Common myeloid progenitor, CD34-positive (primary cell): ENCODE data around the gene KANSL3.
"Not testable (repeated sequence)": the region's sequence is repeated elsewhere in the genome, so short reads cannot be mapped to it uniquely, and the experiment has no call there.

Experiments used
- CTCF ChIA-PET: fragments of 350-600 bp; sonication (Branson Sonifier 250); formaldehyde crosslinking; loops from one replicate; lab custom pipeline; 2021; ENCODE audit warnings: antibody characterized with exemption; lab: Charles Lee
- POLR2A ChIA-PET: fragments of 350-600 bp; sonication (Branson Sonifier 250); formaldehyde crosslinking; loops from one replicate; lab custom pipeline; 2021; ENCODE audit warnings: antibody characterized with exemption; lab: Charles Lee
- DNase-seq, 3 donors: peaks; one replicate each; pipeline versions ENCODE4 v3.0.0 to v3.0.0-alpha.2; 2013
- H3K27ac ChIP-seq, 2 experiments: 1 replicate in 1 of 2; 2 replicates in 1 of 2; pipeline ENCODE4 v1.7.0; 2013; ENCODE audit warnings: inconsistent platforms in 2 of 2, low read length in 2 of 2, mild to moderate bottlenecking in 2 of 2, low read depth in 1 of 2, moderate library complexity in 1 of 2; ENCODE audit not compliant: severe bottlenecking in 2 of 2, insufficient read depth in 1 of 2, poor library complexity in 1 of 2
- H3K27me3 ChIP-seq, 5 experiments: replicated peaks in 2 of 5; 1 replicate in 3 of 5; 2 replicates in 2 of 5; pipeline versions ENCODE4 v1.6.1 to v1.7.0; 2013; ENCODE audit warnings: low read length in 4 of 5, mild to moderate bottlenecking in 2 of 5, moderate library complexity in 2 of 5, inconsistent platforms in 1 of 5; ENCODE audit not compliant: insufficient read depth in 5 of 5, control insufficient read depth in 4 of 5
- H3K36me3 ChIP-seq, 4 experiments: 1 replicate in 2 of 4; 2 replicates in 2 of 4; pipeline versions ENCODE4 v1.6.1 to v1.7.0; 2013; ENCODE audit warnings: low read length in 3 of 4, control low read depth in 1 of 4, mild to moderate bottlenecking in 1 of 4; ENCODE audit not compliant: control insufficient read depth in 4 of 4, insufficient read depth in 4 of 4
- H3K4me1 ChIP-seq, 4 experiments: 1 replicate in 3 of 4; 2 replicates in 1 of 4; pipeline versions ENCODE4 v1.6.1 to v1.7.1; 2013; ENCODE audit warnings: low read length in 3 of 4, mild to moderate bottlenecking in 3 of 4, control low read depth in 1 of 4, inconsistent platforms in 1 of 4, moderate library complexity in 1 of 4; ENCODE audit not compliant: control insufficient read depth in 4 of 4, insufficient read depth in 4 of 4; ENCODE audit errors: control extremely low read depth in 1 of 4
- H3K4me3 ChIP-seq, 7 experiments: 1 replicate in 4 of 7; 2 replicates in 3 of 7; pipeline versions ENCODE4 v1.5.1 to v1.7.0; 2013; ENCODE audit warnings: mild to moderate bottlenecking in 7 of 7, low read length in 6 of 7, moderate library complexity in 6 of 7, inconsistent platforms in 2 of 7, low read depth in 2 of 7, control low read depth in 1 of 7; ENCODE audit not compliant: insufficient read depth in 4 of 7, control insufficient read depth in 1 of 7; ENCODE audit errors: extremely low read depth in 1 of 7
- H3K9me3 ChIP-seq, 5 experiments: 1 replicate in 4 of 5; 2 replicates in 1 of 5; pipeline versions ENCODE4 v1.6.1 to v1.7.1; 2013; ENCODE audit warnings: low read length in 4 of 5, mild to moderate bottlenecking in 2 of 5, inconsistent platforms in 1 of 5, low read depth in 1 of 5, moderate library complexity in 1 of 5; ENCODE audit not compliant: control insufficient read depth in 4 of 5, insufficient read depth in 2 of 5; ENCODE audit errors: control extremely low read depth in 1 of 5
- whole genome bisulfite sequencing: methylation state at CpG from one replicate; pipeline ENCODE4 v1.1.5; 2013; ENCODE audit not compliant: insufficient coverage; 5-methylcytosine and 5-hydroxymethylcytosine counted together

The KANSL3 gene

GRCh38 chr2:96681540-96681939, 43.4 kb upstream of the KANSL3 start:
- Histone ChIP-seq H3K36me3 (no peaks in the 10 kb centered on the region), H3K4me3 (no peak overlapping the region), H3K27me3 (no peaks in the 10 kb centered on the region), H3K4me1 (no peaks in the 10 kb centered on the region), H3K27ac (no peak overlapping the region), H3K9me3 (no peaks in the 10 kb centered on the region)
- 93% methylated on average over 3 of the region's 4 CpGs for WGBS
- POLR2A ChIA-PET = no interaction called here
- no peak for DNase-seq
- CTCF ChIA-PET = no interaction called here

DNA sequence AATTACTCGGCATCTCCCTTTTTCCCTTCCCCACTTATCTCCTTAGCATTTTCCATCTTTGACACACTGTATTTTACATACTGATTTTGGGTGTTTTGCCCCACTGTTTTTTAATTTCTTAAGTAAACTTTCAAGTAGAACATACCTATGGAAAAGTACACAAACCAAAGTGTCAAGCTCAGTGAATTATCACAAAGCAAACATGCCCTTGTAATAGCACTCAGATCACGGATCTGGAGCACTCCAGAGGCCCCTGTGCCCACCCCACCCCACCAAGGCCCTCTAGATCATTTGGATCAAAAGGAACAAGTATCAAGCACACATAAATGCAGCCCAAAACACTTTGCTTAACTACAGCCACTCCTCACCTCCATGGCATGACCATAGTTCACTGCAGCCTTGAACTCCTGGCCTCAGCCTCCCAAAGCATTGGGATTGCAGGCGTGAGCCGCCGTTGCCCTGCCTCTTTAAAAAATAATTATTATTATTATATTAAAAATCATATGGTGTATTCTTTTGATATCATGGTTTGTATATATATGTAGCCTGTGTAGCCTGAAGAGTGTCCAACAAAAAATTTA, 42.5 kb upstream of the KANSL3 start:
- POLR2A ChIA-PET = no interaction called here
- CTCF ChIA-PET = no interaction called here
- no peak overlapping the region for H3K4me3 ChIP-seq
- H3K36me3 ChIP-seq = no peaks in the 10 kb centered on the region
- no peaks in the 10 kb centered on the region for H3K9me3 ChIP-seq
- WGBS = 83% methylated on average over 2 of the region's 5 CpGs
- H3K27ac ChIP-seq = no peak overlapping the region
- peaks cover 0 to 5% (median 0%) of the 10 kb centered on the region in 4 experiments for H3K4me1 ChIP-seq
- no peaks in the 10 kb centered on the region for H3K27me3 ChIP-seq
- DNase-seq = no peak

DNA sequence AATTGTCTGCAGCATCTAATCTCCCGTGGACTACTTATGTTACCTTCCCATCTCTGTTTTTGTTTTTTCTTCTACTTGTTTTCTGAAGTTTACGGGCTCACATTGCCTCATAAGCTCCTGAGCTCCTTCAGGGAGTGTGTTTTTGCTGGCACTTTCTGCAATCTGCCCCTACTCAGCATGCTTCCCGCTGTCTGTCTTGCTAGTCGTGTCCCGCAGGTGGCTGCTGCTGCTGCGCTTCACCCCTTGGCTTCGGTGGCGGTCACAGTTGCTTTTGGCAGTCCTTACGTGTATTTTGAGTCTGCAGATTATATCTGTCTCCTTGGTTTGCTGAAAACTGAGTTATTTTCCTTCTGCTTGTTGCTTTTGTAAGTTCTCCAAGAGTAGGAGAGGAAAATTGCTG, 41.7 kb upstream of the KANSL3 start:
- no peak overlapping the region for H3K4me3 ChIP-seq
- no peaks in the 10 kb centered on the region for H3K36me3 ChIP-seq
- peaks cover 0 to 5% (median 0%) of the 10 kb centered on the region in 4 experiments for H3K4me1 ChIP-seq
- no peak for DNase-seq
- H3K27me3 ChIP-seq = no peaks in the 10 kb centered on the region
- no peaks in the 10 kb centered on the region for H3K9me3 ChIP-seq
- POLR2A ChIA-PET = no interaction called here
- no peak overlapping the region for H3K27ac ChIP-seq
- CTCF ChIA-PET = no interaction called here
- WGBS = 95% methylated on average over 9 of the region's 9 CpGs

GRCh38 chr2:96669539-96670215, 31.6 kb upstream of the KANSL3 start:
- Histone ChIP-seq H3K36me3 (no peaks in the 10 kb centered on the region), H3K4me3 (no peak overlapping the region), H3K9me3 (no peaks in the 10 kb centered on the region), H3K27ac (no peak overlapping the region), H3K4me1 (peaks cover 0 to 7% (median 5%) of the 10 kb centered on the region in 4 experiments), H3K27me3 (peaks cover 0 to 2% (median 0%) of the 10 kb centered on the region in 5 experiments)
- 94% methylated on average over 9 of the region's 15 CpGs for WGBS
- no peak for DNase-seq
- ChIA-PET POLR2A (no interaction called here), CTCF (interaction anchor here (0.9 kb wide), 1 partner anchor 8 kb away, joined by 4 read pairs; no protein-coding TSS in a partner anchor)

- 78% methylated on average over 10 of the region's 11 CpGs for WGBS
- Histone ChIP-seq H3K9me3 (peaks cover 0 to 3% (median 0%) of the 10 kb centered on the region in 5 experiments), H3K27ac (no peak overlapping the region), H3K4me3 (no peak overlapping the region), H3K27me3 (peaks cover 0 to 2% (median 0%) of the 10 kb centered on the region in 5 experiments), H3K4me1 (peaks cover 0 to 7% (median 5%) of the 10 kb centered on the region in 4 experiments), H3K36me3 (no peaks in the 10 kb centered on the region)
- POLR2A ChIA-PET = no interaction called here
- DNase-seq = peak in 2 of 3 donors; percentile 25 to 41
- CTCF ChIA-PET = interaction anchor here (0.6 to 1.3 kb wide), 4 partner anchors 9 to 113 kb away, joined by 3 to 4 read pairs (median 4); no protein-coding TSS in a partner anchor
Measured at GRCh38 chr2:96668771-96669170, 30.7 kb upstream of the KANSL3 start.

DNA sequence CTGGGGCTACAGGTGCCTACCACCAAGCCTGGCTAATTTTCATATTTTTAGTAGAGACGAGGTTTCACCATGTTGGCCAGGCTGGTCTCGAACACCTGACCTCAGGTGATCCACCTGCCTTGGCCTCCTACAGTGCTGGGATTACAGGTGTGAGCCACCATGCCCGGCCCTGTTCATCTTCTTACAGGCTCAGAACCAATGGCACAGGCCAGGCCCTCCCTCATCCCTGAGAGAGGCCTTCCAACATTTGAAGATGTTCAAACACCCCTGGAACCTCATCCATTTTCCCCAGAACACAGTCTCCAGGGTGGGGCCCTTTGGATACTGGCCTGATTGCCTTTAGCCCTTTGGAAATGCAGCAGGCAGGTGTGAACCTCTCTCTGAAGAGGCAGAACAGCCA, 27.6 kb upstream of the KANSL3 start:
- H3K27me3 ChIP-seq, H3K4me3 ChIP-seq, H3K27ac ChIP-seq, POLR2A ChIA-PET, DNase-seq, H3K36me3 ChIP-seq, H3K9me3 ChIP-seq, H3K4me1 ChIP-seq: not testable (repeated sequence)
- CTCF ChIA-PET = interaction anchor here (0.9 kb wide), 1 partner anchor 24 kb away, joined by 3 read pairs; no protein-coding TSS in a partner anchor
- 98% methylated on average over 3 of the region's 3 CpGs for WGBS

- Histone ChIP-seq H3K27me3 (no peaks in the 10 kb centered on the region), H3K9me3 (peaks cover 0 to 3% (median 0%) of the 10 kb centered on the region in 5 experiments), H3K27ac (peak overlapping the region in 1 of 2 experiments; percentile 41), H3K36me3 (no peaks in the 10 kb centered on the region), H3K4me1 (peaks cover 0 to 7% (median 5%) of the 10 kb centered on the region in 4 experiments), H3K4me3 (no peak overlapping the region)
- 61% methylated on average over 3 of the region's 3 CpGs for WGBS
- DNase-seq = peak; percentile 34 to 71 (median 69)
- CTCF ChIA-PET = interaction anchor here (0.9 kb wide), 1 partner anchor 24 kb away, joined by 3 read pairs; no protein-coding TSS in a partner anchor
- POLR2A ChIA-PET = interaction anchor here (1.1 kb wide), 1 partner anchor 27 kb away, joined by 5 read pairs; the partner anchor contains the start of gene KANSL3
Measured at GRCh38 chr2:96665083-96665569, 27.0 kb upstream of the KANSL3 start.
